HCT116 (cell line): ENCODE measurements around the gene VSTM2B. TPM values are rescaled to one million over a fixed set of nuclear protein-coding genes. Genes with fewer than 3 reads are reported as not detected.

Source experiments
- ATAC-seq: fragments of 200-7000 bp; cut with Tn5 transposase; 2 replicates; pipeline ENCODE4 v1.9.1; 2020; ENCODE audit warnings: mild to moderate bottlenecking, moderate library complexity
- BruUV-seq: library from RNA; stranded (reverse); fragments of 400-500 nt; replicated peaks from 2 replicates; lab custom pipeline; 2021; lab: Mats Ljungman, UMichigan
- CTCF ChIA-PET: fragments of 300-600 bp; sonication (Branson Sonifier 250); formaldehyde crosslinking; loops from one replicate; lab custom pipeline; 2021; ENCODE audit warnings: antibody characterized with exemption; lab: Charles Lee
- POLR2A ChIA-PET: fragments of 300-600, 350-600 bp; sonication (Branson Sonifier 250); formaldehyde crosslinking; loops from one replicate; lab custom pipeline; 2021; ENCODE audit warnings: antibody characterized with exemption; lab: Charles Lee
- RAD21 ChIA-PET, 2 experiments: fragments of 300-600 bp; sonication (Branson Sonifier 250); formaldehyde crosslinking; loops; one replicate each; lab custom pipeline; 2023; ENCODE audit warnings: low total read pairs in 2 of 2; ENCODE audit not compliant: uncharacterized antibody in 2 of 2, unreplicated experiment in 2 of 2, low non-redundant PET in 1 of 2; lab: Charles Lee
- DNase-seq: peaks from one replicate; pipeline ENCODE4 v3.0.0-alpha.2; 2010; ENCODE audit warnings: low read depth, low spot score
- H2AFZ ChIP-seq: fragments of 200-600 bp; shearing (Covaris generic), sonication (generic); 2 replicates; pipeline ENCODE4 v1.6.1; 2017; ENCODE audit warnings: low read depth, mixed run types, mixed read lengths, antibody characterized with exemption, low read length; ENCODE audit not compliant: poor library complexity, severe bottlenecking
- H3K27ac ChIP-seq: 2 replicates; pipeline ENCODE4 v1.5.1; 2012; ENCODE audit warnings: low read depth, low read length
- H3K27me3 ChIP-seq: fragments of 200-600 bp; sonication (generic); 2 replicates; pipeline ENCODE4 v1.6.1; 2016; ENCODE audit warnings: mixed run types, low read length, mixed read lengths; ENCODE audit not compliant: insufficient read depth
- H3K36me3 ChIP-seq, 2 experiments: fragments of 200-500 bp in 1 of 2; fragments of 200-600 bp in 1 of 2; sonication (Bioruptor generic) in 1 of 2; sonication (generic) in 1 of 2; 2 replicates each; pipeline versions ENCODE4 v1.5.1 to v1.6.1; 2014 to 2016; ENCODE audit warnings: low read length in 2 of 2, inconsistent platforms in 1 of 2, mixed read lengths in 1 of 2, mixed run types in 1 of 2; ENCODE audit not compliant: insufficient read depth in 2 of 2, control insufficient read depth in 1 of 2
- H3K4me1 ChIP-seq, 2 experiments: fragments of 200-600 bp in 1 of 2; sonication (generic) in 1 of 2; 2 replicates each; pipeline versions ENCODE4 v1.5.1 to v1.6.1; 2012 to 2017; ENCODE audit warnings: low read length in 2 of 2, inconsistent platforms in 1 of 2, mild to moderate bottlenecking in 1 of 2, mixed read lengths in 1 of 2, mixed run types in 1 of 2, moderate library complexity in 1 of 2; ENCODE audit not compliant: insufficient read depth in 2 of 2, control insufficient read depth in 1 of 2
- H3K4me2 ChIP-seq: fragments of 200-600 bp; sonication (generic); 2 replicates; pipeline ENCODE4 v1.6.1; 2017; ENCODE audit warnings: mixed run types, low read length, mixed read lengths
- H3K4me3 ChIP-seq, 2 experiments: fragments of 200-600 bp in 1 of 2; sonication (generic) in 1 of 2; replicated peaks in 1 of 2; 2 replicates each; pipeline ENCODE4 v1.5.1; 2011 to 2016; ENCODE audit warnings: low read length in 2 of 2, control low read depth in 1 of 2, low read depth in 1 of 2, mild to moderate bottlenecking in 1 of 2, mixed read lengths in 1 of 2, mixed run types in 1 of 2
- H3K79me2 ChIP-seq: fragments of 200-600 bp; sonication (generic); 2 replicates; pipeline ENCODE4 v1.6.1; 2017; ENCODE audit warnings: mild to moderate bottlenecking, mixed run types, low read length, moderate library complexity, mixed read lengths; ENCODE audit not compliant: insufficient read depth
- H3K9ac ChIP-seq: fragments of 200-600 bp; sonication (generic); 2 replicates; pipeline ENCODE4 v1.6.1; 2016; ENCODE audit warnings: low read length, mixed read lengths
- H3K9me2 ChIP-seq: fragments of 200-600 bp; sonication (generic), shearing (Covaris generic); 2 replicates; pipeline ENCODE4 v1.6.1; 2017; ENCODE audit warnings: mixed run types, mild to moderate bottlenecking, moderate library complexity; ENCODE audit not compliant: insufficient read depth
- H3K9me3 ChIP-seq, 2 experiments: fragments of 200-500 bp in 1 of 2; fragments of 200-600 bp in 1 of 2; sonication (Bioruptor generic) in 1 of 2; sonication (generic) in 1 of 2; 2 replicates each; pipeline ENCODE4 v1.6.1; 2014 to 2017; ENCODE audit warnings: low read length in 2 of 2, mixed read lengths in 2 of 2, inconsistent platforms in 1 of 2, low read depth in 1 of 2, mild to moderate bottlenecking in 1 of 2, mixed run types in 1 of 2, moderate library complexity in 1 of 2; ENCODE audit not compliant: control insufficient read depth in 1 of 2, insufficient read depth in 1 of 2
- H4K20me1 ChIP-seq: fragments of 200-600 bp; sonication (generic), shearing (Covaris generic); 2 replicates; pipeline ENCODE4 v1.6.1; 2017; ENCODE audit warnings: mixed run types, mild to moderate bottlenecking, moderate library complexity; ENCODE audit not compliant: insufficient read depth
- CBX3 ChIP-seq: IDR thresholded peaks from 2 replicates; pipeline ENCODE4 v1.6.1; 2012; ENCODE audit warnings: low read depth
- EGR1 ChIP-seq: IDR thresholded peaks from 2 replicates; pipeline ENCODE4 v1.6.1; 2012; ENCODE audit warnings: low read depth
- EZH2 ChIP-seq: fragments of 200-600 bp; sonication (generic); IDR thresholded peaks from 2 replicates; pipeline ENCODE4 v1.6.1; 2017; ENCODE audit warnings: antibody characterized with exemption, mixed run types
- EZH2phosphoT487 ChIP-seq: fragments of 200-600 bp; IDR thresholded peaks from 2 replicates; pipeline ENCODE4 v1.6.1; 2018; ENCODE audit warnings: antibody characterized with exemption, borderline replicate concordance
- JUND ChIP-seq: IDR thresholded peaks from 2 replicates; pipeline ENCODE4 v1.6.1; 2012
- POLR2A ChIP-seq: IDR thresholded peaks from 2 replicates; pipeline ENCODE4 v1.7.0; 2011; ENCODE audit warnings: borderline replicate concordance; ENCODE audit not compliant: insufficient read depth, insufficient read length; ENCODE audit errors: extremely low read depth
- POLR2AphosphoS5 ChIP-seq: IDR thresholded peaks from 2 replicates; pipeline ENCODE4 v1.6.1; 2011; ENCODE audit warnings: mild to moderate bottlenecking, low read depth, low read length, moderate library complexity
- RAD21 ChIP-seq: IDR thresholded peaks from 2 replicates; pipeline ENCODE4 v1.6.1; 2012; ENCODE audit warnings: low read depth, mild to moderate bottlenecking
- REST ChIP-seq: IDR thresholded peaks from 2 replicates; pipeline ENCODE4 v1.6.1; 2012; ENCODE audit warnings: low read depth
- SP1 ChIP-seq: IDR thresholded peaks from 2 replicates; pipeline ENCODE4 v1.6.1; 2012; ENCODE audit warnings: low read depth
- TCF7L2 ChIP-seq: IDR thresholded peaks from 2 replicates; pipeline ENCODE4 v1.7.0; 2011; ENCODE audit warnings: borderline replicate concordance, inconsistent platforms; ENCODE audit not compliant: insufficient read depth, insufficient read length; ENCODE audit errors: extremely low read depth
- YY1 ChIP-seq: IDR thresholded peaks from 2 replicates; pipeline ENCODE4 v1.6.1; 2011; ENCODE audit warnings: low read length, low read depth, moderate library complexity, mild to moderate bottlenecking; ENCODE audit not compliant: insufficient replicate concordance; ENCODE audit errors: extremely low read depth
- ZBTB33 ChIP-seq: IDR thresholded peaks from 2 replicates; pipeline ENCODE4 v1.6.1; 2011; ENCODE audit warnings: mild to moderate bottlenecking, low read length, moderate library complexity; ENCODE audit not compliant: insufficient replicate concordance; ENCODE audit errors: extremely low read depth
- ZFX ChIP-seq: fragments of 450-650 bp; IDR thresholded peaks from 2 replicates; pipeline ENCODE4 v1.6.1; 2017
- ZNF274 ChIP-seq: fragments of 200-500 bp; sonication (Bioruptor generic); IDR thresholded peaks from 2 replicates; pipeline ENCODE4 v1.6.1; 2014; ENCODE audit warnings: mild to moderate bottlenecking, low read depth, low read length, inconsistent platforms
- intact Hi-C: fragments of 100-400 bp; cut with micrococcal nuclease; formaldehyde crosslinking; loops from 2 replicates; pipeline ENCODE4 v1.10.0; 2022
- total RNA-seq: library from RNA; stranded (reverse); gene quantifications from one replicate; pipeline ENCODE4 v1.2.1, GENCODE V29; 2021; ENCODE audit not compliant: unreplicated experiment
- TF ChIP-seq, protein P1 (sequence below): IDR thresholded peaks from 2 replicates; pipeline ENCODE4 v1.6.1; 2012
- TF ChIP-seq, protein P2 (sequence below), 3 experiments: fragments of 200-600 bp in 1 of 3; sonication (generic) in 1 of 3; IDR thresholded peaks in 2 of 3; conservative IDR thresholded peaks in 1 of 3; 2 replicates each; pipeline ENCODE4 v1.5.1; 2012 to 2017; ENCODE audit warnings: low read depth in 2 of 3, low read length in 2 of 3, antibody characterized with exemption in 1 of 3, borderline replicate concordance in 1 of 3, control low read depth in 1 of 3, mild to moderate bottlenecking in 1 of 3, mixed read lengths in 1 of 3, mixed run types in 1 of 3, moderate library complexity in 1 of 3; ENCODE audit not compliant: insufficient read depth in 1 of 3

Gene VSTM2B
- total RNA-seq, 1 experiment from 2014 or later = not detected

DNA sequence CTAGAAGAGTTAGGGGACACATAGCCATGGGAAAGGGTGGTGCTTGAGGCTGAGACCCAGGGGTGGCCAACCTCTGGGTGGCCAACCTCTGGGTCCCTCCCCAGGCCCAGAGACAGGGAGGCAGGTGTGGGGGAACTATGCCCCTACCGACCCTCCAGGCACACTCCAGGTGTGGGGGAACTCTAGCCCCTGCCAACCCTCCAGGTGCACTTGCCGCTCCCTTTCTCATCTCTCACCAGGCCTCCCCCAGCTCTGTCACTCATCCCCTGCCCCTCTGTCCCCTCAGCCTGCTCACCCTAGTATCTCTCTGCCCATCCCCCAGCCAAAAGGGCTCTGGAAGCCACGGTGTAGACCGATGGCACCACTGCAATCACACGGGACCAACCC lies 10.6 kb upstream of the VSTM2B start:
- ChIA-PET CTCF (no interaction called here), POLR2A (no interaction called here), RAD21 (no interaction called here)
- H3K9ac ChIP-seq = no peak overlapping the region
- H3K4me2 ChIP-seq = no peak overlapping the region
- ATAC-seq (no peak; the same call in 1 of the 2 replicates), DNase-seq (no peak)
- intact Hi-C loops = no loop called here
- no peak overlapping the region for H3K27ac ChIP-seq
- no peak overlapping the region for H2AFZ ChIP-seq
- no peaks in the 10 kb centered on the region for H3K9me2 ChIP-seq
- BruUV-seq = no TSS peak
- no peaks in the 10 kb centered on the region for H3K79me2 ChIP-seq
- no peaks in the 10 kb centered on the region for H4K20me1 ChIP-seq
- 0 out of 2 replicates have a peak, but pooled peaks cover under 1% of the 10 kb centered on the region for H3K27me3 ChIP-seq
- no peaks in the 10 kb centered on the region for H3K36me3 ChIP-seq
- H3K4me3 ChIP-seq = no peak overlapping the region
- H3K9me3 ChIP-seq = no peaks in the 10 kb centered on the region
- no peak for TF ChIP-seq POLR2AphosphoS5
- TF ChIP-seq ZFX = no peak
- TF ChIP-seq SP1 = no peak
- TF ChIP-seq POLR2A = no peak
- TF ChIP-seq, protein P1, sequence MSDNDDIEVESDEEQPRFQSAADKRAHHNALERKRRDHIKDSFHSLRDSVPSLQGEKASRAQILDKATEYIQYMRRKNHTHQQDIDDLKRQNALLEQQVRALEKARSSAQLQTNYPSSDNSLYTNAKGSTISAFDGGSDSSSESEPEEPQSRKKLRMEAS = no peak
- TF ChIP-seq EZH2phosphoT487 = no peak
- no peak for TF ChIP-seq YY1
- TF ChIP-seq, protein P2, sequence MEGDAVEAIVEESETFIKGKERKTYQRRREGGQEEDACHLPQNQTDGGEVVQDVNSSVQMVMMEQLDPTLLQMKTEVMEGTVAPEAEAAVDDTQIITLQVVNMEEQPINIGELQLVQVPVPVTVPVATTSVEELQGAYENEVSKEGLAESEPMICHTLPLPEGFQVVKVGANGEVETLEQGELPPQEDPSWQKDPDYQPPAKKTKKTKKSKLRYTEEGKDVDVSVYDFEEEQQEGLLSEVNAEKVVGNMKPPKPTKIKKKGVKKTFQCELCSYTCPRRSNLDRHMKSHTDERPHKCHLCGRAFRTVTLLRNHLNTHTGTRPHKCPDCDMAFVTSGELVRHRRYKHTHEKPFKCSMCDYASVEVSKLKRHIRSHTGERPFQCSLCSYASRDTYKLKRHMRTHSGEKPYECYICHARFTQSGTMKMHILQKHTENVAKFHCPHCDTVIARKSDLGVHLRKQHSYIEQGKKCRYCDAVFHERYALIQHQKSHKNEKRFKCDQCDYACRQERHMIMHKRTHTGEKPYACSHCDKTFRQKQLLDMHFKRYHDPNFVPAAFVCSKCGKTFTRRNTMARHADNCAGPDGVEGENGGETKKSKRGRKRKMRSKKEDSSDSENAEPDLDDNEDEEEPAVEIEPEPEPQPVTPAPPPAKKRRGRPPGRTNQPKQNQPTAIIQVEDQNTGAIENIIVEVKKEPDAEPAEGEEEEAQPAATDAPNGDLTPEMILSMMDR (IDR thresholded peaks at IDR 0.05 in 2 of 3, conservative IDR thresholded peaks at IDR 0.05 in 1 of 3; ENCODE audit: borderline replicate concordance in 1 of 3, insufficient read depth in 1 of 3, low read depth in 2 of 3, low read length in 2 of 3) = no peak
- TF ChIP-seq JUND = no peak
- TF ChIP-seq TCF7L2 = no peak
- TF ChIP-seq EGR1 = no peak
- TF ChIP-seq ZNF274 = no peak
- TF ChIP-seq REST = no peak
- no peak for TF ChIP-seq CBX3
- TF ChIP-seq ZBTB33 = no peak
- no peak for TF ChIP-seq RAD21
- no peak for TF ChIP-seq EZH2
- no peaks in the 10 kb centered on the region for H3K4me1 ChIP-seq
